ENCODE measurements around the gene HBG2.

GRCh38 chr11:5252919-5253265 is 1.7 kb downstream of the HBG2 start:
- TF ChIP-seq EZH2 (IDR thresholded peaks at IDR 0.05; ENCODE audit: insufficient read depth, poor library complexity, severe bottlenecking) (no peak), EZH2phosphoT487 (IDR thresholded peaks at IDR 0.05; ENCODE audit: insufficient read depth, low read depth) (no peak)

All from GM23248 (cell line).